ENCODE measurements around the gene TMEM119. TPM values are rescaled to one million over a fixed set of nuclear protein-coding genes. Genes with fewer than 3 reads are reported as not detected.

The TMEM119 gene
- total and polyA plus RNA-seq, 9 of the 15 experiments (the other 6 are each of a cell fraction or from before 2014, with no cell fraction given), result 0.18 TPM; not detected in 8

DNA sequence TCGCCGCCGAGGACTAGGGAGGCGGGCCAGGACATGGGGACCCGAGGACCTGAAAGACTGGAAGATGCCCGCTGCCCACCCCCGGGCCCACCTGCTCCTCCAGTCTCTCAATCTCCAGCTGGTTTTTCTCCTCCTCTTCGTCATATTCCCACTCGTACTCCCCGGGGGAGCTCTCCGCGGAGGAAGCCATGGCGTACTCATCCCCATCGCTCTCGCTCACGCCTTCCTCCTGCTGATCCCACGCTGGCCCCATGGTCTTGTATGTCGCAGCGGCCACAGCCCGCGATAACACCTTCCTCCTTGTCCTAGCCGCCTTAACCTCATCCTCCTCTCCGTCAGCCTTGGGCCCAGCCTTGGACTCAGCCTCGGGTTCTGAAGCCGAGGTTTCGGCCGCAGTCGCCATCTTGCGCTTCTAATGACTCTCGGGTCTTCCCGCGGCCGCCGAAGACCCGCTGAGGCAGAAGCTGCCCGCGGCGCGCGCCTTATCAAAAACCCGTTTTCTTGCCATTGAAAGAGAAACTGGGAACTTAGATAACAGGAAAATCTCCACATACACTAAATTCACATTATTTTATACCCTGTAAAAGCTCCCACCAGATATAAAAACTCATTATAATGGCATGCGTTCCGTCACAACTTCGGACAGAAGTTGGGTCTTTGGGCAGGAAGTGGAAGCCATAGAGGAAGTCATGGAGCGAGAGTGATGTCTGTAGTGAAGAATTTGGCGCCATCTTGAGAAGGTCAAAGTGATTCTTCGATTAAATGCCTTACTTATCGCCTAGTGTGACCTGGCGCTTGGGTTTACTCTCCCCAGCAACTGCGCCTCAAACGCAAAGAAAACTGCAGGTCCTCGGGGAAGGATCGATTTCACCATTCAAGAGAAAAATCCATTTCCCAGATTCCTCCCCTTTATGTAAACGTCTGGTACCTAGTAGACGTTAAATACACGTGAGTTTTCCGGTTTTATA, 36.8 kb downstream of the TMEM119 start, which contains the start of gene SART3 (continued):
- TF ChIP-seq, protein P1, sequence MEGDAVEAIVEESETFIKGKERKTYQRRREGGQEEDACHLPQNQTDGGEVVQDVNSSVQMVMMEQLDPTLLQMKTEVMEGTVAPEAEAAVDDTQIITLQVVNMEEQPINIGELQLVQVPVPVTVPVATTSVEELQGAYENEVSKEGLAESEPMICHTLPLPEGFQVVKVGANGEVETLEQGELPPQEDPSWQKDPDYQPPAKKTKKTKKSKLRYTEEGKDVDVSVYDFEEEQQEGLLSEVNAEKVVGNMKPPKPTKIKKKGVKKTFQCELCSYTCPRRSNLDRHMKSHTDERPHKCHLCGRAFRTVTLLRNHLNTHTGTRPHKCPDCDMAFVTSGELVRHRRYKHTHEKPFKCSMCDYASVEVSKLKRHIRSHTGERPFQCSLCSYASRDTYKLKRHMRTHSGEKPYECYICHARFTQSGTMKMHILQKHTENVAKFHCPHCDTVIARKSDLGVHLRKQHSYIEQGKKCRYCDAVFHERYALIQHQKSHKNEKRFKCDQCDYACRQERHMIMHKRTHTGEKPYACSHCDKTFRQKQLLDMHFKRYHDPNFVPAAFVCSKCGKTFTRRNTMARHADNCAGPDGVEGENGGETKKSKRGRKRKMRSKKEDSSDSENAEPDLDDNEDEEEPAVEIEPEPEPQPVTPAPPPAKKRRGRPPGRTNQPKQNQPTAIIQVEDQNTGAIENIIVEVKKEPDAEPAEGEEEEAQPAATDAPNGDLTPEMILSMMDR (IDR thresholded peaks at IDR 0.05 in 2 of 3, conservative IDR thresholded peaks at IDR 0.05 in 1 of 3; ENCODE audit: insufficient read depth in 2 of 3, low read depth in 1 of 3, low read length in 3 of 3), result 0 out of 6 replicates have a peak, but pooled peaks of 1 of the 3 experiments have one; percentile 1
- TF ChIP-seq POLR2G (IDR thresholded peaks at IDR 0.05; ENCODE audit: low read depth, low read length) (peak; percentile 92), LCOR (CRISPR knock-in tag; IDR thresholded peaks at IDR 0.05) (peak; percentile 20; the same call in 1 of the 2 replicates), ZNF175 (CRISPR knock-in tag; IDR thresholded peaks at IDR 0.05; ENCODE audit: low read depth) (peak; percentile 67; the same call in 1 of the 2 replicates), CSDE1 (IDR thresholded peaks at IDR 0.05) (peak in 1 of 2 experiments; percentile 88; a peak in 1 of 4 replicates), NEUROD1 (IDR thresholded peaks at IDR 0.05; ENCODE audit: borderline replicate concordance, low read depth, low read length, partially characterized antibody) (peak; percentile 32), CXXC5 (CRISPR knock-in tag; IDR thresholded peaks at IDR 0.05) (peak; percentile 41), ZKSCAN1 (IDR thresholded peaks at IDR 0.05; ENCODE audit: low read depth, low read length) (0 out of 2 replicates have a peak, but pooled peaks have one; percentile 17), GATAD2A (IDR thresholded peaks at IDR 0.05) (peak; percentile 42; the same call in 1 of the 2 replicates), PHF8 (IDR thresholded peaks at IDR 0.05; ENCODE audit: borderline replicate concordance, low read length) (peak; percentile 93; the same call in 1 of the 2 replicates), PHF20 (IDR thresholded peaks at IDR 0.05; ENCODE audit: partially characterized antibody) (peak; percentile 85), BACH1 (tag; IDR thresholded peaks at IDR 0.05) (peak; percentile 77; the same call in 1 of the 2 replicates), WHSC1 (IDR thresholded peaks at IDR 0.05; ENCODE audit: low read length) (no peak), TOE1 (IDR thresholded peaks at IDR 0.05; ENCODE audit: borderline replicate concordance) (peak; percentile 88), TOE1 (CRISPR knock-in tag; IDR thresholded peaks at IDR 0.05; ENCODE audit: borderline replicate concordance, low read depth) (no peak), MECOM (CRISPR knock-in tag; IDR thresholded peaks at IDR 0.05) (no peak), RFX7 (CRISPR knock-in tag; IDR thresholded peaks at IDR 0.05) (no peak), RBM34 (IDR thresholded peaks at IDR 0.05; ENCODE audit: borderline replicate concordance, insufficient read depth, low read length) (no peak), XRCC4 (IDR thresholded peaks at IDR 0.05; ENCODE audit: extremely low read depth, insufficient read depth, insufficient read length) (no peak), NFE2 (IDR thresholded peaks at IDR 0.05; ENCODE audit: low read depth) (peak; percentile 87)
- TF ChIP-seq, protein P2, sequence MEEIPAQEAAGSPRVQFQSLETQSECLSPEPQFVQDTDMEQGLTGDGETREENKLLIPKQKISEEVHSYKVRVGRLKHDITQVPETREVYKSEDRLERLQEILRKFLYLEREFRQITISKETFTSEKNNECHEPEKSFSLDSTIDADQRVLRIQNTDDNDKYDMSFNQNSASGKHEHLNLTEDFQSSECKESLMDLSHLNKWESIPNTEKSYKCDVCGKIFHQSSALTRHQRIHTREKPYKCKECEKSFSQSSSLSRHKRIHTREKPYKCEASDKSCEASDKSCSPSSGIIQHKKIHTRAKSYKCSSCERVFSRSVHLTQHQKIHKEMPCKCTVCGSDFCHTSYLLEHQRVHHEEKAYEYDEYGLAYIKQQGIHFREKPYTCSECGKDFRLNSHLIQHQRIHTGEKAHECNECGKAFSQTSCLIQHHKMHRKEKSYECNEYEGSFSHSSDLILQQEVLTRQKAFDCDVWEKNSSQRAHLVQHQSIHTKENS (CRISPR knock-in tag; IDR thresholded peaks at IDR 0.05), result no peak
- TF ChIP-seq, protein P3, sequence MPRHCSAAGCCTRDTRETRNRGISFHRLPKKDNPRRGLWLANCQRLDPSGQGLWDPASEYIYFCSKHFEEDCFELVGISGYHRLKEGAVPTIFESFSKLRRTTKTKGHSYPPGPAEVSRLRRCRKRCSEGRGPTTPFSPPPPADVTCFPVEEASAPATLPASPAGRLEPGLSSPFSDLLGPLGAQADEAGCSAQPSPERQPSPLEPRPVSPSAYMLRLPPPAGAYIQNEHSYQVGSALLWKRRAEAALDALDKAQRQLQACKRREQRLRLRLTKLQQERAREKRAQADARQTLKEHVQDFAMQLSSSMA (CRISPR knock-in tag; IDR thresholded peaks at IDR 0.05), result peak; percentile 99
- TF ChIP-seq, protein P4, sequence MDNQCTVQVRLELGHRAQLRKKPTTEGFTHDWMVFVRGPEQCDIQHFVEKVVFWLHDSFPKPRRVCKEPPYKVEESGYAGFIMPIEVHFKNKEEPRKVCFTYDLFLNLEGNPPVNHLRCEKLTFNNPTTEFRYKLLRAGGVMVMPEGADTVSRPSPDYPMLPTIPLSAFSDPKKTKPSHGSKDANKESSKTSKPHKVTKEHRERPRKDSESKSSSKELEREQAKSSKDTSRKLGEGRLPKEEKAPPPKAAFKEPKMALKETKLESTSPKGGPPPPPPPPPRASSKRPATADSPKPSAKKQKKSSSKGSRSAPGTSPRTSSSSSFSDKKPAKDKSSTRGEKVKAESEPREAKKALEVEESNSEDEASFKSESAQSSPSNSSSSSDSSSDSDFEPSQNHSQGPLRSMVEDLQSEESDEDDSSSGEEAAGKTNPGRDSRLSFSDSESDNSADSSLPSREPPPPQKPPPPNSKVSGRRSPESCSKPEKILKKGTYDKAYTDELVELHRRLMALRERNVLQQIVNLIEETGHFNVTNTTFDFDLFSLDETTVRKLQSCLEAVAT (IDR thresholded peaks at IDR 0.05), result peak in 1 of 2 experiments; percentile 73; a peak in 1 of 4 replicates
